ENCODE measurements around the gene MRPL2. TPM values are rescaled to one million over a fixed set of nuclear protein-coding genes. Genes with fewer than 3 reads are reported as not detected.
A peak's percentile ranks its signal among the peaks of the same experiment; 100 is the strongest.

The MRPL2 gene
- total RNA-seq, 4 donors from 2014 or later, result 14.4 to 44.4 (median 16.1) TPM

- intact Hi-C loops (cut with DNase I; ENCODE audit: low total_unique reads), result no loop called here
- TF ChIP-seq CTCF (IDR thresholded peaks at IDR 0.05) (no peak), POLR2A (IDR thresholded peaks at IDR 0.05) (no peak)
- H3K36me3 ChIP-seq, result no peaks in the 10 kb centered on the region
- H3K4me3 ChIP-seq, result no peak overlapping the region
- H3K9me3 ChIP-seq, result no peaks in the 10 kb centered on the region
- H3K4me1 ChIP-seq, result peaks cover 0 to 14% of the 10 kb centered on the region in 2 donors
- H3K27ac ChIP-seq, result no peak overlapping the region
- DNase-seq, result no peak
- H3K27me3 ChIP-seq, result no peaks in the 10 kb centered on the region
These were observed 39.1 kb downstream of the MRPL2 start for GRCh38 chr6:43020052-43020705.

- Histone ChIP-seq H3K27me3 (no peaks in the 10 kb centered on the region), H3K4me3 (no peak overlapping the region), H3K4me1 (peaks cover 0 to 14% of the 10 kb centered on the region in 2 donors), H3K9me3 (no peaks in the 10 kb centered on the region), H3K27ac (no peak overlapping the region), H3K36me3 (no peaks in the 10 kb centered on the region)
- TF ChIP-seq CTCF (IDR thresholded peaks at IDR 0.05), result no peak
- no peak for TF ChIP-seq POLR2A (IDR thresholded peaks at IDR 0.05)
- DNase-seq, result no peak
- intact Hi-C loops (cut with DNase I; ENCODE audit: low total_unique reads), result no loop called here
These were observed 40.1 kb downstream of the MRPL2 start for GRCh38 chr6:43019152-43019551.

GRCh38 chr6:43016943-43017334, 42.3 kb downstream of the MRPL2 start:
- Histone ChIP-seq H3K36me3 (no peaks in the 10 kb centered on the region), H3K4me1 (peaks cover 0 to 15% of the 10 kb centered on the region in 2 donors), H3K4me3 (no peak overlapping the region), H3K27ac (peak overlapping the region in 1 of 2 donors; percentile 9), H3K9me3 (no peaks in the 10 kb centered on the region), H3K27me3 (no peaks in the 10 kb centered on the region)
- TF ChIP-seq POLR2A (IDR thresholded peaks at IDR 0.05) (no peak), CTCF (IDR thresholded peaks at IDR 0.05) (no peak)
- intact Hi-C loops (cut with DNase I; ENCODE audit: low total_unique reads), result no loop called here
- no peak for DNase-seq

GRCh38 chr6:43016176-43016942, 42.9 kb downstream of the MRPL2 start:
- no peak for TF ChIP-seq CTCF (IDR thresholded peaks at IDR 0.05)
- no peak for TF ChIP-seq POLR2A (IDR thresholded peaks at IDR 0.05)
- H3K4me1 ChIP-seq, result peaks cover 0 to 15% of the 10 kb centered on the region in 2 donors
- H3K9me3 ChIP-seq, result no peaks in the 10 kb centered on the region
- no peaks in the 10 kb centered on the region for H3K27me3 ChIP-seq
- intact Hi-C loops (cut with DNase I; ENCODE audit: low total_unique reads), result no loop called here
- H3K36me3 ChIP-seq, result no peaks in the 10 kb centered on the region
- peak overlapping the region; percentile 1 to 9 for H3K27ac ChIP-seq
- no peak overlapping the region for H3K4me3 ChIP-seq
- DNase-seq, result no peak

GRCh38 chr6:43014434-43014909, 44.8 kb downstream of the MRPL2 start:
- H3K27me3 ChIP-seq, result no peaks in the 10 kb centered on the region
- intact Hi-C loops (cut with DNase I; ENCODE audit: low total_unique reads), result no loop called here
- no peaks in the 10 kb centered on the region for H3K9me3 ChIP-seq
- TF ChIP-seq CTCF (IDR thresholded peaks at IDR 0.05) (no peak), POLR2A (IDR thresholded peaks at IDR 0.05) (no peak)
- DNase-seq, result no peak
- peak overlapping the region; percentile 82 to 89 for H3K27ac ChIP-seq
- peaks cover 0 to 8% of the 10 kb centered on the region in 2 donors for H3K4me1 ChIP-seq
- H3K4me3 ChIP-seq, result peak overlapping the region; percentile 68 to 99
- H3K36me3 ChIP-seq, result no peaks in the 10 kb centered on the region

Data from uterus (tissue), 4 donors.